Hematopoietic multipotent progenitor cell (in vitro differentiated cells): ENCODE data around the gene IDH3A. TPM values are rescaled to one million over a fixed set of nuclear protein-coding genes. Genes with fewer than 3 reads are reported as not detected.

Experiments used
- DNase-seq, 3 donors: peaks; one replicate each; pipeline ENCODE4 v3.0.0-alpha.2; 2011 to 2015; ENCODE audit warnings: low read depth in 2 of 3, low spot score in 2 of 3
- total RNA-seq: library from RNA; depleted of rRNA; stranded (reverse); fragments of >200 nt; gene quantifications from one replicate; pipeline ENCODE4 v1.2.3, GENCODE V29; 2012

The IDH3A gene
- total RNA-seq, 1 donor = 11.8 TPM

DNA sequence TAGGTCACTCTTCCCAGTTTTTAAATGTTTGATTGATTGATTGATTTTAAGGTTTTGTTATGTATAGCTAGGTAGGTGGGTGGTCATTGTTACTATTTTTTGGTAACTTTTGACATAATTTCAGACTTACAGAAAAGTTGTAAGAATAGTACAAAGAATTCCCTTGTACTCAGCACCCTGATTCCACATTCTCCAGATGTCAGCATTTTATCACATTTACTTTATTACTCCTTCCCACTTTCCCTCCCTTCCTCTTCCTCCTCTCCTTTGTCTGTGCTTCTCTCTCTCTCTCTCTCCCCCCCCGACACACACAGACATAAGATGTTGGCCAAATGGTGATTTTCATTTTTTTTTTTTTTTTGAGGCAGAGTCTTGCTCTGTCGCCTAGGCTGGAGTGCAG is 14.8 kb downstream of the IDH3A start:
- DNase-seq = no peak

DNA sequence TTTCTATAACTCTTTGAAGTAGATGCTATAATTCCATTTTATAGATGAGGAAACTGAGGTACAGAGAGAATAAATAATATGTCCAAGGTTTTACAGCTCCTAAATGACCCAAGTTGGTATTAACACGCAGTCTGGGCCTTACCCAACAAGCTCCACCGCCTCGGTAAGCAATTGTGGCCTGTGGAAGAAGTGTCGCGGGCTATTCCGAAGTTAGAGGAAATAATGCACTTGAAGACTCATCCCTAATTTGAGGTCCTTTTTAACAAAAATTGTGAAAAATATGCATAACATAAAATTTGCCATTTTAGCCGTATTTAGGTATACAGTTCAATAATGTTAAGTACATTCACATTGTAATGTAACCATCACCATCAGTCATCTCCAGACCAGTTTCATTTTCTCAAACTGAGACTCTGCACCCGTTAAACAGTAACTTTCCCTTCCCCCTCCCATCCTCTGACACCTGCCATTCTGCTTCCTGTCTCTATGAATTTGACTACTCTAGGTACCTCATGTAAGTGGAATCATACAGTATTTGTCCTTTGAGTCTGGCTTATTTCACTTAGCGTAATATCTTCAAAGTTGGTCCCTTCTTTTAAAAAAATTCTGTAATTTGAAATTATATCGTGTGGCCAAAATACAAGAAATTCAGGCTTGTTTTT is 18.2 kb downstream of the IDH3A start:
- DNase-seq = peak in 1 of 3 donors; percentile 32

DNA sequence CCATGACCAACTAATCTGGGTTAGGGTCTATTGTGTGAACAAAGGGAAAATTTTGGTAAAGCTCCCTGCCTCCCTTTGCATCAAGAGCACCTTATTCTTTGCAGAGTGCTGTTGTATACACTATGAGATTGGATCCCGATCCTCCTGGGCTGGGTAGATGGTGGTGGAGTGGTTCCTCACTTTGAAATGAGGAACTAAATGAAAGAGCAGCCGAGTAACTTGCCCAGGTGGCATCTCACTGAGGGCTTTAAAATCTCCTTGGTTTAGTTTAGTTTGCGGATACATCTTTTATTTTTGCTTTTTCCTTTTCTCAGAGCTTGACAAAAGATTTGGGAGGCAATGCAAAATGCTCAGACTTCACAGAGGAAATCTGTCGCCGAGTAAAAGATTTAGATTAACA is 19.4 kb downstream of the IDH3A start:
- peak in 1 of 3 donors; percentile 35 for DNase-seq

DNA sequence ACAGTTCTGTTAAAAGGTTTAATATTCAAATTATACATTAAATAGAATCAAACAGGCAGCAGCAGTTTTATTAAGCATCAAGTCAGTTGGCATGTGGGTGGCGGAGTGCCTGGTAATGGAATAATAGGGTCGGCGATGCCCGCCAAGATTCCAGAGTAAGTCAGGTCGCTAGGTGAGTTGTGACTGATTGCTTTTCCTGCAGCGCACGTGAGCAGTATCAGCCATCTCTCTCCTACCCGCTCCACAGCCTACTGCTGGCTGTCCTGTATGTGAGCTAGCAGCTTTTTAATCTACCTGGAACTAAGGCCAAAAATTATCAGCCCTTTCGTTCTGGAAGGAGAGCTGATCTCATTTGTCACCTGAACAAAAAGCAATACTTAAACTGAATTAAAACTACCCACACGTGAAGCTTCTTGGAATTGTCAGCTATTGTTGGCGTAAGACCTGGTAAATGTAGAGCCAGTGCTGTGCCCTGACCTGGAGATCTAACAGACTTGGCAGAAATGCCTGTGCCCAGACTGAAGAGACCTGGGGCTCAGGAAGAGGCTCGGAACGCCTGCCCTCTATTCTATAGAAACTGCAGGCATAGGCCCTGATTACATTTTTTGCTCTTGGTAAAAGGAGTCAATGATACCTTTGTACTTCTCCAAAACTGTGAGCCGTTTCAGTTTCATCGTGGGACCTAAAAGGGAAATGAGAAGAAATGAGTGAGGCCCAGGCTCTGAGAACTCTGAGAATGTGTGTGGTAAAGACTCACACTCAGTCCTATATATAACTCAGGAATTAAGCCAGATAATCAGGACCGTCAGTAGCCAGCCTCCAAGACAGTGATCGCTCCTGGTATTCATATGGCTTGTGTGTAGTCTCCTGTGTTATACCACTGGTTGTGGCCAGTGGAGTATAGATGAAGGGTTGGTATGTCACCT is 21.9 kb downstream of the IDH3A start:
- peak in 1 of 3 donors; percentile 22 for DNase-seq

DNA sequence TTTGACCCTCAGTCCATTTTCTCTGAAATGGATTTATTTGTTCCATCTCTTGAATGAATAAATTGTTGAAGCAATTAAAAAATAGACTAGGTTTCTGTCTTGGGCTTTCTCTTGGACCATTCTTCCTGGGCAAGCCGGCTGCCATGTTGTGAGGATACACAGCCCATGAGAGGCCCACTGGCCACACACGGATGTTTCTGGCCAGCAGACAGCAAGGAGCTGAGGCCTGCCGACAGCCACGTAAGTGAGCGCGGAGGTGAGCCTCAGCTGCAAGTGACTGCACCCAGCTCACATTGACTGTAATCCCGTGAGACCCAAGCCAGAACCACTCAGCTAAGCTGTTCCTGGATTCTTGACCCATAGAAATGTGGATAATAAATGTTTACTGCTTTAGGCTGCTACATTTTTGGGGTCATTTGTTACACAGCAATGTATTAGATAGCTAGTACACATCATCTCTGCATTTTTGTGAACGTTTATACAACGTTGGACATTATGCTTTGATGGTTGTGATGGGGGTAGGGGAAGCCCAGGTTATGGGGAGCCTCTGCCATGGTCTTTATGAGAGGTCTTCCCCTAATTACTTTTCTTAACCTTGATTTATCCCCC is 22.8 kb downstream of the IDH3A start:
- no peak for DNase-seq

DNA sequence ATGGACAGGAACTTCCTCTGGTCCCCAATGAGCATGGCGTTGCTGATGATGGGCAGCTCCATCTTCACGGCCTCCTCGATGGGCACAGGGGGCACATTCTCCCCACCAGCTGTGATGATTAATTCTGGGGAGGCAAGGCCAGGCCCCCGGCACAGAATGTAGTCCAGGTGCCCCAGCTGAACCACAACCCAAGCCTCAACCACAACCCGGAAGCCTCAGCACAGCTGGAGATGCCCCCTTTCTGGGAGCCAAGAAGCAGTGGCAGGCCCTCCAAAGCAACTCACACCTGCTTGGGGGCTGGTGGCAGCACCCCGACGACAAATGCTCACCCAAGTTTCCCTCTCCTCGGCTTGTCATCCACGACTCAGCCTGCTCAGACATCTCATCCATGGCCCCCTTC is 25.2 kb downstream of the IDH3A start:
- DNase-seq = peak in 2 of 3 donors; percentile 76 to 89

DNA sequence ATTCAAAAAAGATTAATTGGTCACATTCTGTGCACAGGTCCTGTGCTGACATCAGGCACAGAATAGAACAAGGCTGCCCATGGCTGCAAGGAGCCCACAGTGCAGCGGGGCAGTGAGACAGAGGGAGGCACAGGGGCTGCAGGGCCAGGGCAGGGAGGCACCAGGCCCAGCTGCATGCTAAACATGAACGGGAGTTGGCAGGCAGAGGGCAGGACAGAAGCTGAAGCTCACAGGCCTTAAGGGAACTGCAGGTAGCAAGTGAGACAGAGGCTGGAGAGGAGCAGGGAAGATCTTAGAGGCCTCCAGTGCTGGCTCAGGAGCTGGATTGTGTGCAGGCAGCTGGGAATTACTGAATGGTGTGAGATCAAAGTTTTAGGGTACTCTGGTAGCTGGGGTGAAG is 26.2 kb downstream of the IDH3A start:
- DNase-seq = no peak

DNA sequence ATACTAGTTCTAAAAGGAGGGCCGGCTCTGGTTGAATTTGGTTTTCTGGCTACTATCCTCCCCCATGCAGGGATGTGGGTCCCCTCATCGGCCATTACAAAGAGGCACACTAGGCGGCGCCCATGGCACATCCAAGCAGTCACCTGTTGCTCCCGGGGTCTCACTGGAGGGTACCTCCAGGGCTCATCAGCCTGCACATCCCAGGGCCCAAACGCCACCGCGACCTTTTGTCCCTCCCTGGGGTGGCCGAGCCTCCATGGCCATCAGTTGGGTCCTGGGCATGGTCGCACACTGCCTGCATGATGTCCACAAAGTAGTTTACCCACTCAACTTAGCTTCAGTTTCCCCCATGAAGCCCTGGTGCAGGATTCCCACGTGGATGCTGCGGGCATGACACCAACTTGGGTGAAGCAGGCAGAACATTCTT is 28.3 kb downstream of the IDH3A start:
- peak in 1 of 3 donors; percentile 58 for DNase-seq

DNA sequence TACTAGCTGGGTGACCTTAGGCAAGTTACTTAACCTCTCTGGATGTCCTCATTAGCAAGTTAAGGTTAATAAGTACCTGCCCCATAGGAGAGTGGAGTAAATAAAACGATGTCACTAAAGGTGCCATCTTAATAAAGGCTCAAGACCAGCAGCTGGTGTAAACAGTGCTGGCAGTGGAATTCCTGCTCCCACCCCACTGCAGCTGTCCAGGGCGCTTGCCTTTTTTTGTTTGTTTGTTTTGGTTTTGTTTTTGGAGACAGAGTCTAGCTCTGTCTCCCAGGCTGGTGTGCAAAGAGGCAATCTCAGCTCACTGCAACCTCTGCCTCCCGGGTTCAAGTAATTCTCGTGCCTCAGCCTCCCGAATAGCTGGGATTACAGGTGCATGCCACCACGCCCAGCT is 28.9 kb downstream of the IDH3A start:
- no peak for DNase-seq

DNA sequence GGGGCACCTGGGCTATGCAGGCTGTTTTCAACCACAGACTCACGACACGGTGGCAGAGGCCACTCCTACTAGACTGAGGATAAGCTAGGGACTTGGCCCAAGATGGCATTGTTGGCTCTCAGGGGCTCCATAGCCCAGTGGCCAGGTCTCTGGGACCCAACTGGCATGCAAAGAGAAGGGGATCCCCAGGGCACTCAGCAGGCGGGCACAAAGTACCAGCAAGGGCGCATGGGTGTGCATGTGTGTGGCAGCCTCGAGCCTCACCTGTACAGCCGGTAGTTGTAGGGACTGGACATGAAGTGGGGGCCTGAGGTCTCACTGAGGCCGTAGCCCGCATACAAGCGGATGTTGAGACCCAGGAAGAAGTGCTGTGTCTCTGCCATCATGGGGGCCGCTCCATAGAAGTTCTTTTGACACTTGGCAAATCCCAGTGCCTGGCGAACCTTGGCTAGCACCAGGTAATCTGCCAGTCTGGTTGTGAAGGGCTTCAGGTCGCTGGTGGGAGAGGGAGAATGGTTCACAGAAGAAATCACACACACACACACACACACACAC is 30.2 kb downstream of the IDH3A start:
- DNase-seq = no peak

DNA sequence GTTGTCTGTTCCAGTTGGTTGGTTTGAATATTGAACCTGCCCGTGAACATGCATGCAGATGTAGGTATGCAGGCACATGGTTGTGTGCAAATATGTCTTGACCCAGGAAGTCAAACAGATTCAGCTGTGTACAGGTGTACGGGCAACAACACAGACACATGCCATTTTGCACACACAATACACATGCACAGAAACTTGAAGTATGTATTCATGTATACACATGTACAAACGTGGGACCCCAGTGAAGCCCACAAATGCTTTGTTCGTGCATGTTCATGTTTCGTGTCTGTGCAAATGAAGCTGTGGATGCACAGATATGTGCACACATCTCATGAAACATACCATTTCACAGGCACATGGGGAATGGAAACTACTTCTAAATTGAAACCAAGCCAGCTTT is 30.7 kb downstream of the IDH3A start:
- DNase-seq = no peak

DNA sequence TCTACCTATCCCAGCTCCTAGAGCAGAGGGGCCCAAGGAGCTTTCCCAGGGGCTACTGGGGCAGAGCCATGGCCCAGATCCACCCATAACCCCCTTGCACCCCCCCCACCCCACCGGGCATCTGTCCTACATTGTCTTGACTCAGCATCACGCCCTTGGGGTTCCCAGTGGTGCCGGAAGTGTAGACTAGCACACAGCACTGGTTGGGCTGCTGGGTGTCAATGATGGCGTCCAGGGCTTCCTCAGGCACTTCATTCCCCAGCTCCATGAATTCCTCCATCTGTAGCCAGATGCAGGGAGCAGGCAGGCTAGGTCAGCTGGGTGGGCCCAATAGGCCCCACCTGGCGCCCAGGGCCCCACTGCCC is 33.2 kb downstream of the IDH3A start:
- DNase-seq = no peak

DNA sequence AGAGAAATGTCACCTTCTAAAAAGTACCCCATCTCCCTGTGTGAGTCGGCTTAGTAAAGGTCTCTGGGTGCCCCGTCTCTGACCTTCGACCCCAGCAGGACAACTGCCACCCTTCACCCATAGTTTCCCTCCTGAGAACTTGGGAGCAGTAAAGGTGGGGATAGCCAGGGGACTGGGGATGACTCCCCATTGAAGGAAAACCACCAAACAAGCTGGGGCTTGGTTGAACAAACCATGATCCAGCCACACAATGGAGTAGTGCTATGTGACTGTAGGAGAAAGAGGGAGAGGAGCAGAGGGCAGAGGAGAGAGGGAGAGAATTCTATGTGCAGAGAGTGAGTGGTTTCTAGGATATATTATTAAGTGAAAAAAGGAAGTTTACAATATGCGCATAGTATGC is 33.7 kb downstream of the IDH3A start:
- DNase-seq = no peak

DNA sequence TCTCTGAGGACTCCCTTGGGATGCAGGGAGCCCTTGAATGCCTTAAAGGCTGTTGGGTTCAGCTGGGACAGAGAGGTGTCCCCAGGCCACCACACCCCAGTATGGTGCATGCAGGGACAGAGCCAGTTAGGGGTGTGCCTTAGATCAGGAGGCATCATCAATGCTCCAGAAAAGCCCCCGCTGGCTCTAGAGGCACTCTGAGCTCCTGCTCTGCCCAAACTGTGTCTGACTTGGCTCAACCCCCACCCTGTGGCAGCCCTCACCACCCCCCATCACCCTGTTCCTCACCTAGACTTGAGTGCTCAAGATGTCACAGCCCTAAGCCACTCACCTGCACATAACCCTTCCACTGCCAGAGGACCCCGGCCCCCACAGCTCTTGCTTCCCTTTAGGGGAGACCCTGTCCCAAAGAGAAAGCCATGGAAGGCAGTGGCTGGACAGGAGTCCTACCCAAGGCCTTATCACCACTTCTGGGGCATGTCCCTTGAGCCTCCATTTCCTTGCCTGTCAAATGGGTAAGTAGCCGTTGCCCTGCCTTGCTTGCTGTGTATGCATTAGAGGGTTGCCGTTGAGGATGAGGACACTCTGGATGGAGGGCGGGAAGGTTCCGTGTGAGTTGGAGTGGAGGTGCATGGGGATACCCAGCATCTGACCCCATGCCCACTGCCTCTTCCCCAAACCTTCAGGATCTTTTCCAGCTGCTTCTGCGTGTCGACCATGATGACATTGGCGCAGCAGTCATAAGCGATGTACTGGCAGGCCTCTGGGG is 43.8 kb downstream of the IDH3A start:
- no peak for DNase-seq

DNA sequence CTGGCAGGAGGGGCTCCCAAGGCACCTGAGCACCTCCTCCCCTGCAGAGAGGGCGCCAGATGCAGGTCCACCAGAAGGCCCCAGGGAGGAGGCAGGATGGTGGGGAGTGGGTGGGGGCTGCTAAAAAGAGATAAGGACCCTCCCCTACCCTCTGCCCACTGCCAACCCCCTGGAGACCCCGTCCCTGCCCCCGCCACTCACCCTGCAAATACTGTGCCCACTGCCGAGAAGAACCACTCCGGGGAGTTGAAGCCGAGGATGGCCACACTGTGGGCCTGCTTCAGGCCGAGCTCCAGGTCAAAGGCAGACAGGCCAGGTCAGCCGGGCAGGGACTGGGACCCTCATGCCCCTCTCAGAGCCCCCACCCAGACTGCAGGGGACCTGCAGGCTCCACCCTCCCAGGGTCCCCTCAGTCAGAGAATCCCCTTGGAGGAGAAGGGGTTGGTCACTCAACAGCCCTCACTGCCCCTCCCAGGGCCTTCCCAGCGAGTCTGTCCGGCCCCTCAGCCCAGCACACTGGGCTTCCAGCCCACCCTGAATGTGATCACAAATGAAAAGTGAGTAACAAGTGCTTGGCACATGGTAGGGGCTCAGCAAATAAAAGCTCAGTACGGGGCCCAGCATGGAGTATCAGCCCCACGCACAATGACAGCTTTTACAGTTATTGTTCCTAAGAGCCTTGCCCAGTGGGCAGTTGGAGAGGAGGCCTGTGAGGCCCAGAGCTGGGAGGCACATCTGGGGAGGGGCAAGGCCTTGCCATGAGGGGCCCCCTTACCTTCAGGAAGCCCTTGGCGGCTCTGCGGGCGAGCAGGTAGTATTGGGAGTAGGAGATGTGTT is 44.8 kb downstream of the IDH3A start:
- no peak for DNase-seq

DNA sequence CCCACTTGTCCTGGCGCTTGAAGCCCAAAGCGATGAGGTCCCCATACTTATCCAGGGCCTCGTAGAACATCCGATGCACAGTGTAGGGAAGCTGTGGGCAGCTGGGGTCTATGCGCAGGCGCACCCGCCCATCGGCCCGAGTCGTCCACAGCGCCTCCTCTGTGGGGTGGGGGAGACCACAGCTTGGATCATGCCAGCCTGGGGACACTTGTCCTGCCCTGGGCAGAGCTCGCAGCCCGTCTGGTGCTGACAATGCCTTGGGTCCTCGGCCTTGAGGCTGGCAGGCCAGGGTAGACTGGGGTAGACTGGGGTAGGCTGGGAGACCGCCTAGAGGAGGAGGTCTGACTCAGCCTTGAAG is 45.4 kb downstream of the IDH3A start:
- no peak for DNase-seq

DNA sequence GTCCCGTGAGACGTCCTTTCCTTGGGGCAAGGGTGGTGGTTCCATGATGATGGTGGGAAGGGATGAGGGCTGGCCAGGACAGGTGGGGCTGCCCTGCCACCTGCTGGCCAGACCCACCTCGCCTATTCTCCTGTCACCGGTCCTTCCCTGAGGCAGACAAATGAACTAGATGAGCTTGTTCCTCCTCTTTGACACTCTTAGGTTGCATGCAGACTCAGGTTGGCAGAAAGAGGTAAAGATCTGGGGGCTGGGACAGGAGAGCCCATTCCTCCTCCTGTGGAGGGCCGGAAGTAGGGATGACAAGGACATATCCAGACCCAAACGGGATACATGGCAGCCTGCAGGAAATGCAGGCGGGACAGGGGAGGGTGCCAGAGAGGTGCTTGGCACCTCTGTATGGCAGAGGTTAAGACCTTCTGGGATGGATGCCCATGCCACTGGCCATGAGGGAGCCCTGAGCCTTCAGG is 46.6 kb downstream of the IDH3A start:
- DNase-seq = peak; percentile 34 to 56 (median 45)

DNA sequence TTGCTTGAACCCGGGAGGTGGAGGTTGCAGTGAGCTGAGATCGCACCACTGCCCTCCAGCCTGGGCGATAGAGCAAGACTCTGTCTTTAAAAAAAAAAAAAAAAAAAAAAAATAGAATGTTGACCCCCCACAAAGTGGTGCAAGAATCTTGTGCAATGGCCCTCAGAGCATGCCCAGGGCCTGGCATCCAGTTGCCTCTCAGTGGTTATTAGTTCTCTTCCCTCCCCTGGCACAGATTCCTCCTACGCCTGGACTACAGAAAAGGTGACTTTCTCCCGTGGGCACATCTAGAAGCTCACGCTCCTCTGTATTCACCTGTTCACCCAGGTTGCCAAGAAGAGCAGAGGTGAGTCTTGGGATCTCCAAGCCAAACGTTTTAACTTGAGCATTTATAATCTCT is 48.5 kb downstream of the IDH3A start:
- no peak for DNase-seq

DNA sequence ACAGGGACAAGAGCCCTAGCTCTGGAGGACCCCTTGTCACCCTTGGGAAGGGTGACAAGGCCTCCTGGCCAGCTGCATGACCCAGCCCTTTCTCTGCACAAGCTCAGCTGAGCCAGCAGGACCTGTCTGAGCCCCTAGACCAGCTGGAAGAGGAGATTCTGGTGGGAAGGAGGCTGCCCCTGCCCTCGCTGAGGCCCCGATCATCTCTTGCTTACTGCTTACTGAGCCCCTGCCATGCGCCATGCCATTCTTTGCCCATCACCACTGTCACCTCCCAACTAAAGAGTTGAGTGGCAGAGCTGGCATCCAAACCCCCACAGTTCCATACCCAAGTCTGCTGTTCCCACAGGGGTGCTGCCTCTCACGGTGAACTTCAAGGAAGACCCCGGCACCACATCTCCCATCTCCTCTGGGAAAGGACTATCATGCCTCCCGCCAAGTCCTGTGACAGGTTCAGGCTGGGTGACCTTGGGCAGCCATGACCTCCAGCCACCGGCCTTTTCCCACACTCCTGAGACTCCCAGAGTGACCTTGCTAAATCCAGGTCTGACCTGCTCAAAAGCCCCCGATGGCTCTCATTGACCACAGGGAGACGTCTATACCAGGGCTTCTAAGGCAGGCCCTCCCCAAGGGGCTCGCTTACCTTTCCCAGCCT is 51.2 kb downstream of the IDH3A start:
- DNase-seq = no peak
